HFF-Myc (cell line): ENCODE measurements around the gene PTPRT.

Experiments used
- DNase-seq: peaks from one replicate; pipeline ENCODE4 v3.0.0-alpha.2; 2011; ENCODE audit warnings: low read depth; ENCODE audit errors: extremely low read depth
- H3K4me3 ChIP-seq: replicated peaks from 2 replicates; pipeline ENCODE4 v1.5.1; 2011; ENCODE audit warnings: low read depth, mild to moderate bottlenecking, control low read depth, low read length
- CTCF ChIP-seq: IDR thresholded peaks from 2 replicates; pipeline ENCODE4 v1.5.1; 2012; ENCODE audit warnings: mild to moderate bottlenecking, low read depth, low read length, control low read depth; ENCODE audit errors: missing control alignments

The PTPRT gene

DNA sequence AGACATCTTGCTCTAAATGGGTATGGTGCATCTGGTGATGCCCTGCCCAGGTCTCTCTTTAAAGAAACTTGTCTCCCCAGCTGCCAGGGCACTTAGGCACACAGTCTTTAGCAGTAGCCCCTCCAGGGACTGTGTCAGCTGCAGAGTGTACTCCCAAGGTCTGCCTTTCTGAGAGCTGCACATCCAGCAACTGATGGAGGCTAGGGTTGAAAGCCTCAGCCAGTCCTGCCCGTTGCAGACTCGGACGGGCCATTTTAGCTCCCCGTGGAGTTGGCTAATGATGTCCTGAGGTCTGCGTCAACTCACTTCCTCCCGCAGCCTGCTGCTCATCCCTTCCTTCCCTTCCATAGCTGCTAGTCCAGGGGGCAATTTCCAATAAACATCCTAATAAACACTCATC is 381.8 kb downstream of the PTPRT start:
- no peak overlapping the region for H3K4me3 ChIP-seq
- no peak for DNase-seq
- no peak for TF ChIP-seq CTCF

DNA sequence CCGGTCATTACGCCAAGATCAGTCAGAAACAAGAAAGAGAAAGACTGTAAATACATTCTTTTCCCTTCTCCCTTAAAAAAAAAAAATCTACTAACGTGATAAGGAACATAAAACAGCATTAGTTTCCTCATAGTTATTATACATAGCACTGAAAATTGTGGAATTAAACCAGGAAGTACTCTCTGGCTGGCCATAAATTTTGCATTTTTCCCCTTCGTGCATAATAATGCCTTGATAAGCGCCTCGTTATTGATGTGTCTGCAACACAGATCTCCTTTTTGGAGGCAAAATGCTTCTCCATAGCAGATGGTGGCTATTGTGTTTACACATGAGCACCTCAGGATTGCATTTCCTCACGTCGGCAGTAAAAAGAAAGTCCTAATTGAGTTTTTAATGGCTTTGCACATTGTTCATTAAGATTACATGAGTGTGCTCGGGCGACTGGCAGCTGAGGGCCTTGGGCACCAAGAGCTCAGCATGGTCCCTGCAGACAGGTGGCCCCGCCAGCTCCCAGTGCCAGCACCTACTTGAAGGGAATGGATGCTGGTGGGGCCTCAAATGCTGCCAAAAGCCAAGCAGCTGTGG is 394.5 kb downstream of the PTPRT start:
- no peak for DNase-seq
- H3K4me3 ChIP-seq: no peak overlapping the region
- no peak for TF ChIP-seq CTCF

DNA sequence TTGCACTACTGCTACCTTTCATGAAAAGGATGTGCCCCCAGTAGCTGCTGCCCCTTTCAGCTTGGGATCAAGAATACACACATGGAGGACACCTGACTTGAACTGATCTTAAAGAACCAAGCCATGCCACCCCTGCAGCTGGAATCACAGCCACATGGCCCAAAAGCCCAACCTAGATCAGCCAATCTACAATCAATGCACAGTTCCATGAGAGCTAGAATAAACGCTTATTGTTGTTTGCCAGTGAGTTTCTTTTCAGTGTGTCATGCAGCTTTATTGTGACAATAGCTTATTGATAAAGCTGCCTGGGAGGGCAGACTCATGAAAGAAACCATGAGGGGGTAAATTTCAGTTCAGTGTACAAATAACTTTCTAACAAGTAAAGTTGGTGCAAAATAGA is 397.7 kb downstream of the PTPRT start:
- no peak for DNase-seq
- TF ChIP-seq CTCF: no peak
- H3K4me3 ChIP-seq: no peak overlapping the region

GRCh38 chr20:42790111-42790510 is 399.6 kb downstream of the PTPRT start:
- H3K4me3 ChIP-seq: no peak overlapping the region
- no peak for DNase-seq
- no peak for TF ChIP-seq CTCF

DNA sequence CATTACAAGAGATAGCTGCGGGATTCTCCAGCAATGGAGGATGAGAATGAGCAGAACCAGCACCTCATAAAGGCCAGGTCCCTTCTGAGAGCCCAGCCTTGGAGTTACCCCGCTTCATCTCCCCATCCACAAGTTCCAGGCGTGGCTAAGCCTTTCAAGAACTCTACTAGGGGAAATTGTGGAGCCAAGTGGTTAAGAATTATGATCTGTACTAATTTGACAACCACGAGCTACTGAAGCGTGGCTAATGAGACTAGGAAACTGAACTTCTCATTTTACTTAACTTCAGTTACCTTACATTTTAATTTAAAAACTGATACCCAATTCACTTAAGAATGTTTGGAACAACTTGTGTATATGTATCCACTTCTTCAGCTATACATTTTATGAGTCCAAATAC is 401.0 kb downstream of the PTPRT start:
- no peak overlapping the region for H3K4me3 ChIP-seq
- TF ChIP-seq CTCF: no peak
- DNase-seq: no peak

- TF ChIP-seq CTCF: no peak
- no peak overlapping the region for H3K4me3 ChIP-seq
These were observed 404.7 kb downstream of the PTPRT start for GRCh38 chr20:42785041-42785440.

GRCh38 chr20:42779216-42779615 is 410.5 kb downstream of the PTPRT start:
- no peak for TF ChIP-seq CTCF
- H3K4me3 ChIP-seq: no peak overlapping the region
- DNase-seq: no peak

More at GRCh38 chr20:42785041-42785440, 404.7 kb downstream of the PTPRT start:
- no peak for DNase-seq
